ENCODE measurements around the gene ZNF385B.
A peak's percentile ranks its signal among the peaks of the same experiment; 100 is the strongest.

ZNF385B gene

GRCh38 chr2:179543361-179543901, 318.0 kb downstream of the ZNF385B start:
- DNase-seq: no peak

GRCh38 chr2:179541586-179541985, 319.8 kb downstream of the ZNF385B start:
- DNase-seq: no peak

GRCh38 chr2:179539124-179539511, 322.3 kb downstream of the ZNF385B start:
- no peak for DNase-seq

- DNase-seq: no peak
Measured at GRCh38 chr2:179538406-179539123, 322.8 kb downstream of the ZNF385B start.

- no peak for DNase-seq
Measured at GRCh38 chr2:179536185-179536584, 325.2 kb downstream of the ZNF385B start.

GRCh38 chr2:179533875-179534274, 327.5 kb downstream of the ZNF385B start:
- no peak for DNase-seq

GRCh38 chr2:179532863-179533278, 328.5 kb downstream of the ZNF385B start:
- no peak for DNase-seq

- no peak for DNase-seq
Measured at GRCh38 chr2:179528576-179529069, 332.8 kb downstream of the ZNF385B start.

GRCh38 chr2:179525340-179525739, 336.1 kb downstream of the ZNF385B start:
- no peak for DNase-seq

GRCh38 chr2:179524809-179525339, 336.5 kb downstream of the ZNF385B start:
- no peak for DNase-seq

GRCh38 chr2:179521944-179522343, 339.5 kb downstream of the ZNF385B start:
- DNase-seq: no peak

- no peak for DNase-seq
Measured at GRCh38 chr2:179518830-179519229, 342.6 kb downstream of the ZNF385B start.

GRCh38 chr2:179513181-179513580, 348.2 kb downstream of the ZNF385B start:
- DNase-seq: no peak

GRCh38 chr2:179512281-179513035, 349.0 kb downstream of the ZNF385B start:
- DNase-seq: no peak

- no peak for DNase-seq
Measured at GRCh38 chr2:179511105-179511789, 350.2 kb downstream of the ZNF385B start.

GRCh38 chr2:179495315-179495714, 366.1 kb downstream of the ZNF385B start:
- DNase-seq: no peak

GRCh38 chr2:179488563-179488962, 372.8 kb downstream of the ZNF385B start:
- no peak for DNase-seq

GRCh38 chr2:179487010-179487731, 374.2 kb downstream of the ZNF385B start:
- peak; percentile 11 for DNase-seq

GRCh38 chr2:179483131-179483530, 378.3 kb downstream of the ZNF385B start:
- no peak for DNase-seq

GRCh38 chr2:179479947-179480346, 381.5 kb downstream of the ZNF385B start:
- no peak for DNase-seq

GRCh38 chr2:179478771-179479170, 382.6 kb downstream of the ZNF385B start:
- no peak for DNase-seq

- DNase-seq: no peak
Measured at GRCh38 chr2:179470992-179471391, 390.4 kb downstream of the ZNF385B start.
